ENCODE data around the gene ZMIZ1.

The ZMIZ1 gene

DNA sequence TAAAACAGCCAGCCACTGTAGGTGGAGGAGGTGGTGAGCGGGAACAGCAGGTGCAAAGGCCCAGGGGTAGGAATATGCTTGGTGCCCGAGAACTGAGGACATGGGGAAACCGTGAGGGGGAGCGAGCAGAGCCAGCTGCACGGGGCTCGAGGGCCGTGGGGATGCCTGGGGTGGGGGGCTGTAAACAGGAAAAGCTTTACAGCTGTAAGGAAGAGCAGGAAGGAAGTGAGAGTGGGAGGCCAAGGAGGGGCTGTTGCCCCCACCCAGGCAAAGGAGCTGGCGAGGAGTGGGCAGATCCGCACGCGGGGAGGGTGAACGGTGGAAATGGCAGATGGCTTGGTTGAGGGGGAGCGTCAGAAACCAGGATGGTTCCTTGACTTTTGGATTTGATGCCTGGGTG, 34.4 kb downstream of the ZMIZ1 start:
- in situ Hi-C loops (cut with HindIII; ENCODE audit: low pct_ligation_motif_present, low sequenced_read_pairs), result no loop called here
- DNase-seq, result no peak

DNA sequence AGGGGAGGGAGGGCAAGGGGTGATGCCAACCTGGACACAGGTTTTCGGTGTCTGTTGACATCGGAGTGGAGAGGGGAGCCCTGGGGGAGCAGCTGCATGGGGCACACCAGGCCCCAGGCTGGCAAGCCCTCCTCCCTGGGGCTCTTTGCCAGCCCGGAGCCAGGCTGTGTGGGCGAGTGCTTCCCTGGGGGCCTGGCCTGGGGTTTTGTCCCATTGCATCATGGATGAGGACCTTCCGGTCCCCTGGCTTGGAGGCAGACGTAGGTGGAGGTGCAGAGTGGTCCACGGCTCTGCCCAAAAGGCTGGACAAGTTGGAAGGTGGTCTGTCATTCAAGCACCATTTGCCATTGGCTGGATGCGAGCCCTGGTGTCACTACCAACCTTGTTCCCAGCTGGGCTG, 34.8 kb downstream of the ZMIZ1 start:
- Histone ChIP-seq H3K27ac (no peak overlapping the region), H3K27me3 (replicated peaks) (no peaks in the 10 kb centered on the region), H3K4me3 (ENCODE audit: low read depth, low read length) (no peak overlapping the region), H3K36me3 (replicated peaks) (no peaks in the 10 kb centered on the region)
- in situ Hi-C loops (cut with HindIII; ENCODE audit: low pct_ligation_motif_present, low sequenced_read_pairs), result no loop called here
- no peak for DNase-seq
- TF ChIP-seq, protein P1, sequence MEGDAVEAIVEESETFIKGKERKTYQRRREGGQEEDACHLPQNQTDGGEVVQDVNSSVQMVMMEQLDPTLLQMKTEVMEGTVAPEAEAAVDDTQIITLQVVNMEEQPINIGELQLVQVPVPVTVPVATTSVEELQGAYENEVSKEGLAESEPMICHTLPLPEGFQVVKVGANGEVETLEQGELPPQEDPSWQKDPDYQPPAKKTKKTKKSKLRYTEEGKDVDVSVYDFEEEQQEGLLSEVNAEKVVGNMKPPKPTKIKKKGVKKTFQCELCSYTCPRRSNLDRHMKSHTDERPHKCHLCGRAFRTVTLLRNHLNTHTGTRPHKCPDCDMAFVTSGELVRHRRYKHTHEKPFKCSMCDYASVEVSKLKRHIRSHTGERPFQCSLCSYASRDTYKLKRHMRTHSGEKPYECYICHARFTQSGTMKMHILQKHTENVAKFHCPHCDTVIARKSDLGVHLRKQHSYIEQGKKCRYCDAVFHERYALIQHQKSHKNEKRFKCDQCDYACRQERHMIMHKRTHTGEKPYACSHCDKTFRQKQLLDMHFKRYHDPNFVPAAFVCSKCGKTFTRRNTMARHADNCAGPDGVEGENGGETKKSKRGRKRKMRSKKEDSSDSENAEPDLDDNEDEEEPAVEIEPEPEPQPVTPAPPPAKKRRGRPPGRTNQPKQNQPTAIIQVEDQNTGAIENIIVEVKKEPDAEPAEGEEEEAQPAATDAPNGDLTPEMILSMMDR (IDR thresholded peaks at IDR 0.05; ENCODE audit: low read depth, low read length, missing control alignments), result no peak

More for the DNA sequence above, 34.4 kb downstream of the ZMIZ1 start:
- no peaks in the 10 kb centered on the region for H3K36me3 ChIP-seq (replicated peaks)
- H3K27ac ChIP-seq, result no peak overlapping the region
- TF ChIP-seq, protein P1 (IDR thresholded peaks at IDR 0.05; ENCODE audit: low read depth, low read length, missing control alignments), result no peak
- no peak overlapping the region for H3K4me3 ChIP-seq (ENCODE audit: low read depth, low read length)
- H3K27me3 ChIP-seq (replicated peaks), result no peaks in the 10 kb centered on the region

DNA sequence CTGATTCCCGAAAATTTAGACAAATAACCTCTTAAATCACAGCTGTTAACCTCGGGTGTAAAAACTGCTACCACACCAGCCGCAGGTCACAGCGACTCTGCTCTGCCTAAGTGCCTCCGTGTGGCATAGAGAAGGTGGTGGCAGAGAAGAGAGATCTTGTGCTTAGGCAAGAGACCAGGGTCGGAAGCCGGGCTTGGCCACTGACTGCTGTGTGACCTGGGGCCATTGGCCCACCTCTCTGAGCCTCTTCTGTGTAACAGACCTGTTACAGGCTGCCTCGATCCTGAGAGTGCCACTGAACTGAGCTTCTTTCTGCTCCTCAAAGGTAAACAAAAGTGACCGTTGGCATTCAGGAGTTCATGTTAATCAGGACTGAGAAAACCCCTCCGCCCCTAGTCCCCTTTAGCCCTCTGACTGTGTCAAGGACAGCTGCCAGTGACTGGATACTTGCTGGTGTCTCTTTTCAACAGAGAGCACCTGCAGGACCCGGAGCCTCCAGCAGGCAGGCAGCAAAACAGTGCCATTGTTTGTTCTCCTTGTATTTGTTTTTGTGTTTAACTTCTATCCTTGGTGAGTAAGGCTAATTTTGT, 36.5 kb downstream of the ZMIZ1 start:
- TF ChIP-seq, protein P1 (IDR thresholded peaks at IDR 0.05; ENCODE audit: low read depth, low read length, missing control alignments), result peak; percentile 19

DNA sequence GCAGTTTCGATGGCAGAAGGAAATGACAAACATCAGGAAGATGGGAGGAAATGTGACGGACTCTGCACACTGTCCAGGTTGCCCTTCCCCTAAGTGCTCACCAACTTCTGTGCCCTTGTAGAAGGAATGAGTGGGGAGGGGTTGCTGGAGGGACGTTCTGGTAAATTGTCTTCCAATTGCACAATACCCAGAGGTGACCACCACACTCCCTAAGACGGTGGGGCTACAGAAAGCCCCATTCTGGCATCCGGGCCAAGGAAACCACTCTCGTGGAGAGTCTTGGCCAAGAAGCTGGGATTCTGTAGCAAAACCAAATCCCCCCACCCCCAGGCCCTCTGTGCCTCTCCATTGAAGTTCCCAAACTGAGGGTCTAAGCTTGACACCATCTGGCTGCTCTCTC, 37.1 kb downstream of the ZMIZ1 start:
- in situ Hi-C loops (cut with HindIII; ENCODE audit: low pct_ligation_motif_present, low sequenced_read_pairs), result no loop called here
- TF ChIP-seq, protein P1 (IDR thresholded peaks at IDR 0.05; ENCODE audit: low read depth, low read length, missing control alignments), result no peak

More for the DNA sequence above, 36.5 kb downstream of the ZMIZ1 start:
- H3K27ac ChIP-seq, result no peak overlapping the region
- DNase-seq, result no peak
- H3K4me3 ChIP-seq (ENCODE audit: low read depth, low read length), result no peak overlapping the region
- in situ Hi-C loops (cut with HindIII; ENCODE audit: low pct_ligation_motif_present, low sequenced_read_pairs), result no loop called here
- no peaks in the 10 kb centered on the region for H3K36me3 ChIP-seq (replicated peaks)
- H3K27me3 ChIP-seq (replicated peaks), result no peaks in the 10 kb centered on the region

DNA sequence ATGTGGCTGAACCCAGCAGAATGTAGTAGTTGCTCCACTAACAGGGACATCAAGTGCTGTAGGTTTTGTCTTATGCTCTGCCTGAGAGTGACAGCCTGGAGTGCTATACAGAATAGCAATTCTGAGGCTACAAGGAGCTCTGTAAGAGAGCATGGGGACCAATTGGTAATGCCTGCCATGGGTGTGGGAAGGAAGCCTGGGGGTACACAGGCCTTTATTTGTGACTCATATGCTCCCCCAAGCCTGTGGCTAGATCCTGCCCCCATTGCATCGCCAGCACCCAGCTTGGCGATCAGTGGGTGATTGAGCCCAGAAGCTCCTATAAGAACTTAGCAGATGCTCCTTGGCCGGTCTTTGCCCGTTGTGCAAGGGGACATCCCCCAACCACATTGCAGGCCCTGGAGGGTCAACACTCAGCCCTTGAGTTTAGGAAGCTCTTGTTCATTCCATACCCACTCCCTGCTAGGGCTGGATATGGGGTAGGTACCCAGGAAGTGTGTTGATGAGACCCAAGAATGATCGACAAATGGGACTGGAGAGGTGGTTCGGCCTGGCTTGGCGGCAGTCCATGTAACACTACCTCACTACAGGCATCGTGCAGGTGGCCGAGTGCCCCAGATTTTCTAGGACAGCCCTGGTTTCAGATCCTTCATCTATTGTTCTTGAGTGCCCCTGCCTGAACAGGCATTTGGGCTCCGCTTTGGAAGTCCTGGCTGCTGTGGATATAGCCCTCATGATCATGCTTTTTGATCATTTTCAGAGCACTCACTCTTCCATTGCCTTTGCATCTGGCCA, 37.7 kb downstream of the ZMIZ1 start:
- Histone ChIP-seq H3K36me3 (replicated peaks) (peaks cover 4% of the 10 kb centered on the region), H3K27me3 (replicated peaks) (no peaks in the 10 kb centered on the region), H3K4me3 (ENCODE audit: low read depth, low read length) (no peak overlapping the region), H3K27ac (no peak overlapping the region)
- DNase-seq, result no peak
- in situ Hi-C loops (cut with HindIII; ENCODE audit: low pct_ligation_motif_present, low sequenced_read_pairs), result no loop called here
- TF ChIP-seq, protein P1 (IDR thresholded peaks at IDR 0.05; ENCODE audit: low read depth, low read length, missing control alignments), result no peak

More for the DNA sequence above, 37.1 kb downstream of the ZMIZ1 start:
- no peak overlapping the region for H3K27ac ChIP-seq
- H3K27me3 ChIP-seq (replicated peaks), result no peaks in the 10 kb centered on the region
- H3K36me3 ChIP-seq (replicated peaks), result peaks cover 1% of the 10 kb centered on the region
- DNase-seq, result no peak
- no peak overlapping the region for H3K4me3 ChIP-seq (ENCODE audit: low read depth, low read length)

Data from brain microvascular endothelial cell (primary cell).